Lower leg skin (tissue), 3 donors: ENCODE measurements around the gene PEX13.

Source experiments
- CTCF ChIP-seq, 3 donors: fragments of 450-650 bp; IDR thresholded peaks; one replicate each; pipeline ENCODE4 v1.5.1; 2016; ENCODE audit warnings: antibody characterized with exemption in 3 of 3, mild to moderate bottlenecking in 3 of 3, moderate library complexity in 2 of 3
- POLR2A ChIP-seq, 2 donors: fragments of 450-650 bp; IDR thresholded peaks; one replicate each; pipeline ENCODE4 v1.6.1; 2016 to 2017; ENCODE audit warnings: antibody characterized with exemption in 2 of 2, mild to moderate bottlenecking in 1 of 2, moderate library complexity in 1 of 2

GRCh38 chr2:60974652-60975051 is 42.9 kb upstream of the PEX13 start:
- TF ChIP-seq CTCF (IDR thresholded peaks at IDR 0.05) (no peak), POLR2A (IDR thresholded peaks at IDR 0.05) (no peak)
